ENCODE data around the gene ADAMTSL1. TPM values are rescaled to one million over a fixed set of nuclear protein-coding genes. Genes with fewer than 3 reads are reported as not detected.

ADAMTSL1 gene
- total and polyA plus RNA-seq, 2 donors (not counting 3 experiments of a cell fraction or from before 2014, with no cell fraction given), result 15.0 to 18.4 TPM

DNA sequence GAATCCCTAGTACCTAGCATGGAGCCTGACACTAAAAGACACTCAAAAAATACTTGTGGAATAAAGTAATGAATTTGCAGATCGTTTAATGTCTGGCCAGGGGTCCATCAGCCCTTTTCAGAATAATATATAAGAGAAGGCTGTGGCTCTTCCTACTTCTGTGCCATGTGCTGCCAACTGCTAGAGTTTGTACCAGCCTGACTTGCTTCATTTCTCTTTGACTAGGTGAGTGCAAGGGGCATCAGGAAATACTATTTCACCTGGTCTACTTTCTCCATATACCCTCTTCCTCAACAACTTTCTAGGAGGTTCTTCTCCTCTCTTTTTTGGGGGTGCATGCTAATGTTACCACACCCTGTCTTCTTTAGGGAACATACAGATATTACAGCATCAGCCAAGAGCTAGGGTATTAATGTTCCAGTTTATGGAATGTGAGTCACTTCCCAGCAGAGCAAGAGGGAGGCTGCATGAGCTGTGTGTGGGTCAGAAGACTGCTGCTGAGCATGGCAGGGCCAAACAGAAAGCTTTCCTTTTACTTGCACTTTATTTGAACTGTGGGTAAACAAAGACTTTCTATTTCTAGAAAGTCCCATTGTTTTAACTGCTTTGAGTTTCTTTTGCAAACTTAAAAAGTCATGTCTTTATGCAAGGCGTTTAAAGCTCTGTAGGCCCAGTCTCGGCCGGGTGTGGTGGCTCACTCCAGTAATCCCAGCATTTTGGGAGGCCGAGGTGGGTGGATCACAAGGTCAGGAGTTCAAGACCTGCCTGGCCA, 158.9 kb downstream of the ADAMTSL1 start:
- no peak for TF ChIP-seq MYC (IDR thresholded peaks at IDR 0.05; ENCODE audit: low read depth, low read length)
- TF ChIP-seq, protein P1, sequence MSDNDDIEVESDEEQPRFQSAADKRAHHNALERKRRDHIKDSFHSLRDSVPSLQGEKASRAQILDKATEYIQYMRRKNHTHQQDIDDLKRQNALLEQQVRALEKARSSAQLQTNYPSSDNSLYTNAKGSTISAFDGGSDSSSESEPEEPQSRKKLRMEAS (IDR thresholded peaks at IDR 0.05; ENCODE audit: insufficient read depth, insufficient read length), result no peak
- TF ChIP-seq GATA2 (IDR thresholded peaks at IDR 0.05; ENCODE audit: insufficient read depth, insufficient read length, low read depth, low read length), result peak; percentile 16
- TF ChIP-seq, protein P2, sequence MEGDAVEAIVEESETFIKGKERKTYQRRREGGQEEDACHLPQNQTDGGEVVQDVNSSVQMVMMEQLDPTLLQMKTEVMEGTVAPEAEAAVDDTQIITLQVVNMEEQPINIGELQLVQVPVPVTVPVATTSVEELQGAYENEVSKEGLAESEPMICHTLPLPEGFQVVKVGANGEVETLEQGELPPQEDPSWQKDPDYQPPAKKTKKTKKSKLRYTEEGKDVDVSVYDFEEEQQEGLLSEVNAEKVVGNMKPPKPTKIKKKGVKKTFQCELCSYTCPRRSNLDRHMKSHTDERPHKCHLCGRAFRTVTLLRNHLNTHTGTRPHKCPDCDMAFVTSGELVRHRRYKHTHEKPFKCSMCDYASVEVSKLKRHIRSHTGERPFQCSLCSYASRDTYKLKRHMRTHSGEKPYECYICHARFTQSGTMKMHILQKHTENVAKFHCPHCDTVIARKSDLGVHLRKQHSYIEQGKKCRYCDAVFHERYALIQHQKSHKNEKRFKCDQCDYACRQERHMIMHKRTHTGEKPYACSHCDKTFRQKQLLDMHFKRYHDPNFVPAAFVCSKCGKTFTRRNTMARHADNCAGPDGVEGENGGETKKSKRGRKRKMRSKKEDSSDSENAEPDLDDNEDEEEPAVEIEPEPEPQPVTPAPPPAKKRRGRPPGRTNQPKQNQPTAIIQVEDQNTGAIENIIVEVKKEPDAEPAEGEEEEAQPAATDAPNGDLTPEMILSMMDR (IDR thresholded peaks at IDR 0.05; ENCODE audit: extremely low read depth in 1 of 2, insufficient read depth in 1 of 2, low read depth in 1 of 2, low read length in 2 of 2), result no peak
- peak; percentile 39 for TF ChIP-seq POLR2AphosphoS5 (IDR thresholded peaks at IDR 0.05; ENCODE audit: insufficient read depth, low read depth, low read length)
- peak; percentile 81 for TF ChIP-seq FOS (IDR thresholded peaks at IDR 0.05; ENCODE audit: borderline replicate concordance, insufficient read depth, low read length)
- no peak for TF ChIP-seq EZH2 (IDR thresholded peaks at IDR 0.05; ENCODE audit: borderline replicate concordance, low read depth, low read length, severe bottlenecking)
- TF ChIP-seq POLR2A (IDR thresholded peaks at IDR 0.05; ENCODE audit: low read depth, low read length), result no peak
- TF ChIP-seq JUN (IDR thresholded peaks at IDR 0.05; ENCODE audit: borderline replicate concordance, insufficient read depth, insufficient read length, low read depth), result peak; percentile 71
- intact Hi-C loops (cut with micrococcal nuclease) (loop anchor here (1.0 to 5.0 kb wide), 7 partner anchors 25 to 376 kb away; partner anchors contain the start of gene ADAMTSL1), dilution Hi-C loops (cut with MboI; ENCODE audit: extremely low pct_ligation_motif_present, low sequenced_read_pairs) (no loop called here)
- Histone ChIP-seq H3K79me2 (ENCODE audit: control insufficient read depth, insufficient read depth, low read length) (peaks cover 2% of the 10 kb centered on the region), H3K4me2 (ENCODE audit: insufficient read depth, low read length) (peak overlapping the region; percentile 73), H3K9me1 (replicated peaks; ENCODE audit: control insufficient read depth, extremely low read depth, insufficient read depth, low read length) (no peaks in the 10 kb centered on the region), H3K27me3 (ENCODE audit: control insufficient read depth in 2 of 2, insufficient read depth in 2 of 2, low read length in 2 of 2) (no peaks in the 10 kb centered on the region), H3K27ac (ENCODE audit: insufficient read depth, low read depth, low read length) (peak overlapping the region; percentile 81), H4K20me1 (replicated peaks; ENCODE audit: control insufficient read depth, extremely low read depth, insufficient read depth, low read length) (no peaks in the 10 kb centered on the region), H3K4me1 (ENCODE audit: control insufficient read depth, extremely low read depth, insufficient read depth, low read length) (peaks cover 39% of the 10 kb centered on the region), H2AFZ (ENCODE audit: low read depth, low read length) (peak overlapping the region; percentile 27), H3K36me3 (ENCODE audit: control insufficient read depth in 2 of 2, extremely low read depth in 1 of 2, insufficient read depth in 2 of 2, low read length in 2 of 2) (no peaks in the 10 kb centered on the region), H3K4me3 (replicated peaks in 1 of 3; ENCODE audit: insufficient read depth in 1 of 3, low read depth in 1 of 3, low read length in 3 of 3) (no peak overlapping the region), H3K9ac (replicated peaks; ENCODE audit: extremely low read depth, insufficient read depth, low read length) (peak overlapping the region; percentile 39), H3K9me3 (replicated peaks; ENCODE audit: control insufficient read depth, insufficient read depth, low read length) (no peaks in the 10 kb centered on the region)
- ChIA-PET CTCF (interaction anchor here (0.7 to 1.6 kb wide), 11 partner anchors 9 to 832 kb away, joined by 3 to 9 read pairs (median 5); no protein-coding TSS in a partner anchor), POLR2A (interaction anchor here (0.7 to 1.2 kb wide), 4 partner anchors 9 to 26 kb away, joined by 3 to 4 read pairs (median 3); no protein-coding TSS in a partner anchor)
- peak; percentile 96 for DNase-seq (ENCODE audit: low read depth, low spot score)
- BruUV-seq (replicated peaks), result no TSS peak
- FAIRE-seq, result peak; percentile 85
